Panc1 (cell line): Measurements from ENCODE around the gene TMEM98.

Source experiments
- POLR2AphosphoS5 ChIP-seq: IDR thresholded peaks from 2 replicates; pipeline ENCODE4 v1.6.1; 2012; ENCODE audit warnings: mild to moderate bottlenecking, low read depth, low read length, moderate library complexity
- TF ChIP-seq, protein P1 (sequence below): fragments of 450-650 bp; IDR thresholded peaks from 2 replicates; pipeline ENCODE4 v1.5.1; 2017; ENCODE audit warnings: mild to moderate bottlenecking
- TF ChIP-seq, protein P2 (sequence below), 2 experiments: IDR thresholded peaks; 2 replicates each; pipeline ENCODE4 v1.6.1; 2011 to 2012; ENCODE audit warnings: low read depth in 2 of 2, control low read depth in 1 of 2, low read length in 1 of 2, mild to moderate bottlenecking in 1 of 2, moderate library complexity in 1 of 2; ENCODE audit not compliant: insufficient read depth in 1 of 2

DNA sequence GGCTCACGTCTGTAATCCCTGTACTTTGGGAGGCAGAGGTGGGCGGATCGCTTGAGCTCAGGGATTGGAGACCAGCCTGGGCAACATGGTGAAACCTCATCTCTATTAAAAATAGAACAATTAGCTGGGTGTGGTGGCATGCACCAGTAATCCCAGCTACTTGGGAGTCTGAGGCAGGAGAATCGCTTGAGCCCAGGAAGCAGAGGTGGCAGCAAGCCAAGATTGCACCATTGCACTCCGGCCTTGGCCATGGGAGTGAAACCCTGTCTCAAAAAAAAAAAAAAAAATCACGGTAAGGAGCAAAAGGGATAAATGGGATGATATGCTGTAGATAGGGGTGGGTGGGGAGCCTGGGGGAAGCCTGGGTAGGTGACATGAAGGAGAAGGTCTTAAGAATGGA lies 20.4 kb upstream of the TMEM98 start:
- TF ChIP-seq, protein P1, sequence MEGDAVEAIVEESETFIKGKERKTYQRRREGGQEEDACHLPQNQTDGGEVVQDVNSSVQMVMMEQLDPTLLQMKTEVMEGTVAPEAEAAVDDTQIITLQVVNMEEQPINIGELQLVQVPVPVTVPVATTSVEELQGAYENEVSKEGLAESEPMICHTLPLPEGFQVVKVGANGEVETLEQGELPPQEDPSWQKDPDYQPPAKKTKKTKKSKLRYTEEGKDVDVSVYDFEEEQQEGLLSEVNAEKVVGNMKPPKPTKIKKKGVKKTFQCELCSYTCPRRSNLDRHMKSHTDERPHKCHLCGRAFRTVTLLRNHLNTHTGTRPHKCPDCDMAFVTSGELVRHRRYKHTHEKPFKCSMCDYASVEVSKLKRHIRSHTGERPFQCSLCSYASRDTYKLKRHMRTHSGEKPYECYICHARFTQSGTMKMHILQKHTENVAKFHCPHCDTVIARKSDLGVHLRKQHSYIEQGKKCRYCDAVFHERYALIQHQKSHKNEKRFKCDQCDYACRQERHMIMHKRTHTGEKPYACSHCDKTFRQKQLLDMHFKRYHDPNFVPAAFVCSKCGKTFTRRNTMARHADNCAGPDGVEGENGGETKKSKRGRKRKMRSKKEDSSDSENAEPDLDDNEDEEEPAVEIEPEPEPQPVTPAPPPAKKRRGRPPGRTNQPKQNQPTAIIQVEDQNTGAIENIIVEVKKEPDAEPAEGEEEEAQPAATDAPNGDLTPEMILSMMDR = no peak
- TF ChIP-seq POLR2AphosphoS5 = no peak
- TF ChIP-seq, protein P2, sequence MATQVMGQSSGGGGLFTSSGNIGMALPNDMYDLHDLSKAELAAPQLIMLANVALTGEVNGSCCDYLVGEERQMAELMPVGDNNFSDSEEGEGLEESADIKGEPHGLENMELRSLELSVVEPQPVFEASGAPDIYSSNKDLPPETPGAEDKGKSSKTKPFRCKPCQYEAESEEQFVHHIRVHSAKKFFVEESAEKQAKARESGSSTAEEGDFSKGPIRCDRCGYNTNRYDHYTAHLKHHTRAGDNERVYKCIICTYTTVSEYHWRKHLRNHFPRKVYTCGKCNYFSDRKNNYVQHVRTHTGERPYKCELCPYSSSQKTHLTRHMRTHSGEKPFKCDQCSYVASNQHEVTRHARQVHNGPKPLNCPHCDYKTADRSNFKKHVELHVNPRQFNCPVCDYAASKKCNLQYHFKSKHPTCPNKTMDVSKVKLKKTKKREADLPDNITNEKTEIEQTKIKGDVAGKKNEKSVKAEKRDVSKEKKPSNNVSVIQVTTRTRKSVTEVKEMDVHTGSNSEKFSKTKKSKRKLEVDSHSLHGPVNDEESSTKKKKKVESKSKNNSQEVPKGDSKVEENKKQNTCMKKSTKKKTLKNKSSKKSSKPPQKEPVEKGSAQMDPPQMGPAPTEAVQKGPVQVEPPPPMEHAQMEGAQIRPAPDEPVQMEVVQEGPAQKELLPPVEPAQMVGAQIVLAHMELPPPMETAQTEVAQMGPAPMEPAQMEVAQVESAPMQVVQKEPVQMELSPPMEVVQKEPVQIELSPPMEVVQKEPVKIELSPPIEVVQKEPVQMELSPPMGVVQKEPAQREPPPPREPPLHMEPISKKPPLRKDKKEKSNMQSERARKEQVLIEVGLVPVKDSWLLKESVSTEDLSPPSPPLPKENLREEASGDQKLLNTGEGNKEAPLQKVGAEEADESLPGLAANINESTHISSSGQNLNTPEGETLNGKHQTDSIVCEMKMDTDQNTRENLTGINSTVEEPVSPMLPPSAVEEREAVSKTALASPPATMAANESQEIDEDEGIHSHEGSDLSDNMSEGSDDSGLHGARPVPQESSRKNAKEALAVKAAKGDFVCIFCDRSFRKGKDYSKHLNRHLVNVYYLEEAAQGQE (IDR thresholded peaks at IDR 0.05; ENCODE audit: insufficient read depth in 1 of 2, low read depth in 2 of 2, low read length in 1 of 2) = no peak
